SIG-M5 treated with dmso at 0.1 percent for 504 hours (cell line): Measurements from ENCODE around the gene LPP.

ENCODE experiments used
- DNase-seq: peaks from one replicate; lab custom pipeline; 2025; ENCODE audit not compliant: unreplicated experiment; lab: John Stamatoyannopoulos, UW

Gene LPP

DNA sequence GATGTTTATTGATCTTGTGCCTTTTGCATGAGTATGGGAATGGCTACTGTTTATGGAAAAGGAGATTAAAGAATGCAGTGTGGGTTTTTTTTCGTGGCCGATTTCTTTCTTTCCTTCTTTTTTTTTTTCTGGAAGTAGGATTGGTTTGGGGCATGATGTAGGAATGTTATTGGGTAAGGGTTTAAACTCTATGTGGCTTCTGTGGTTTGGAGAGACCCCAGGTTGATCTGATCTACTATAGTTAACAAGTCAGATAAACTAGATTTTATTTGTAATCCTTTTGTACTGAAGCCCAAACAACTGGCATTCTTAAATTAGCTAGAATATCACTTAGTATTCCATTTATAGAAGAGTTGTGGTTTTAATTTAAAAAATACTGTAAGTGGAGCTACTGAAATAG, 304.8 kb downstream of the LPP start:
- DNase-seq: no peak

GRCh38 chr3:188465311-188465710, 311.4 kb downstream of the LPP start:
- no peak for DNase-seq

DNA sequence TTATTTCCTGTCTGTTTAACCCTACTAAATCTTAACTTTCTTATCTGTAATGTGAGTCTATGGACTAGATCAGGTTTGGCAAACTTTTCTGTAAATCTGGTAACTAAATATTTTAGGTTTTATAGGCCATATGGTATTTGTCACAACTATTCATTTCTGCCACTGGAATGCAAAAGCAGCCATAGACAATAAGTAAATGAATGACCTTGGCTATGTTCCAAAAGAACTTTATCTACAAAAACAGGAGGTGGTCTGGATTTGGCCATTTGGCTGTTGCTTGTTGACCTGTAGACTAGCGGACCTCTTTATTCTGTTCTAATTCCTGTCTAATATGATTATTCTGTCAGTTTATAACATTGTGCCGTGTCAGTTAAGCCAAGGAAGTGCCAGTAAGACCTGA, 314.2 kb downstream of the LPP start:
- no peak for DNase-seq

DNA sequence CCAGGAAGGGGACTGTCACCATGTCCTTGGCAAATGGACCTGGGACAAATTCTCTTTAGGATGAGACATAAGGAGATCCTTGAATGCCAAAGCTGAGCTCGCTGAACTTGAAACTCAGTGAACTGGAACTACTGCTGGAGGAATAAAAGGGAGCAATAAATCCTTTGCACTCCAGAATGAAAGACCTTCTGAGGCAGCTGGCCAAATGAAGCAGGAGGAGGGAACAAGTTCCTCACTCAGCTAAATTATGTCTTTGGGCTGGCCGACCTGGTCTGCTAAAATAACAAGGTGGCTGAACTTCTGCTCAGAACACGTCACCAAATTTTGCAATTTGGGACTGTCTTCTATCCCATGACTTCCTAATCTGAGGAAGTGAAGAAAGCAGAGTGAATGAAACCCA, 314.7 kb downstream of the LPP start:
- DNase-seq: no peak

DNA sequence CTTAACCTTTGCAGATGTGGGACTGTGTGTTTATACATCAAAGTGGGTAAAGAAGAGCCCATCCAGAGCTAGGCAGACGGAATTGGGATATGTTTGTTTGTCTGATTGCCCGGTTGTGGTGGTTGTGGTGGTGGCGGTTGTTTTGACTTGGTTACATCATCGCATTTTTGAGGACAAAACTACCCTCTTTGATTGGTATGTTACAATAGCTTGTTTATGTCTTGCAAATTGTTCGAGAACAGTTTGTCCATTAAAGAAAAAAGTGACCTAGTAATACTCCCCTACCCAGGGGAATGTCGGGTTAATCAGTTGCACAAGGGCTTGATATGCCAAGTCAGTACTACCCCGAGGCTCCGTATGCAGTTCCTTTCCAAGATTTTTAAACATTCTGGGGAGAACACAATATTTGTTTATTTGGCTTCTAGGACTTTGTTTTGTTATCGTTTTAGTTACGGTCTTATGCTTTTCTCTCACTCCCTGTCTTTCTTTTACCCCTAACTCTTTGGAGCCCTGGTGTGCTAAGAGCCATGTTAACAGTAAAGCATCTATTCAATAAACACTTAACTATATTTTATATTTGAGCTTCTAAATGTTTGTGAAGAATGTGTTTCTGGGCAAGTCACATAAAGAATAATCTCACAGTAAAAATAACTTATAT, 315.4 kb downstream of the LPP start:
- no peak for DNase-seq

DNA sequence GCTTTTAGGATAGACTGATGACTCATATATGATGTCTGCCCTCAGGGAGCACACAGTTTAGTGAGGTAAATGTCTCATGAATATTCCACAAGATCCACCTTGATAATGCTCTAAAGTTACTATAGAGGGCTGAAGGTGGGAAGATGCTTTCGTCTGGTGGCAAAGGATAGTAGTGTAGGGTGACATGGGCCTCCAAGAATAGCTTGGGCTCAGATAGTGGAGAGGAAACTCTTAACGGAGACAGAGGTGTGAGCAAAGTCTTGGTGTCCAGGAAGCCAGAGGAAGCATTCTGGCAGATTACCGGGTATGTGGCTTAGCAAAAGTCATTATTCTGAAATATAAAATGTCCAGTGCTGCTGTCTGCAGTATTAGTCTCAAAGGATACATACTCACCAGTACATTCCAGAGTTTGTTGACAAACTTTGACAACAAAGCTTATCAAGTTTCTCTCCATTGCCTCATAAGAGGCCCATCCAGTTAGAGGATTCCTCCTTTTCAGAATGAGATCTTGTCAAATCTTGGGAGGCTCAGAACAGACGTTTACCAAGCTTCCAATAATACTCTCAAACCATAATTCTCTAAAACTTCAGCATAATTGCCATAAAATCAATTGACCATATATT, 316.7 kb downstream of the LPP start:
- no peak for DNase-seq

DNA sequence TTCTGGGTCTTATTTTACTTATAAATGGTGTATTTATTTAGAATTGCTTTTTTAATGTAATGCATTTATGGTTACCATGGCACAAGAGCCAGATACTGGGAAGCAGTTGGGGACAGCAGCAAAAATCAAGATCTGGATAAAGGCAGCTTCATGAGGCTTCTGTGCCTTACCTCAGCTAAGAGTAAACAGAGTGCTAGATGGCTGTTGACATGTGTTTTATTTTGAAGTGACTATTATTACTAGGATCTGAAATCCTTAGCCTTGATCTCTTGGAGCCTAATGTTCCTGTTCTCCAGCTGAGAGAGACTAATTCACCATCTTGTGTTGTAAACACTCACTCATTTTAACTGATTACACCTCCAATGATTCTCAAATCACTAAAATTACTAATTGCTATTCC, 317.8 kb downstream of the LPP start:
- no peak for DNase-seq

DNA sequence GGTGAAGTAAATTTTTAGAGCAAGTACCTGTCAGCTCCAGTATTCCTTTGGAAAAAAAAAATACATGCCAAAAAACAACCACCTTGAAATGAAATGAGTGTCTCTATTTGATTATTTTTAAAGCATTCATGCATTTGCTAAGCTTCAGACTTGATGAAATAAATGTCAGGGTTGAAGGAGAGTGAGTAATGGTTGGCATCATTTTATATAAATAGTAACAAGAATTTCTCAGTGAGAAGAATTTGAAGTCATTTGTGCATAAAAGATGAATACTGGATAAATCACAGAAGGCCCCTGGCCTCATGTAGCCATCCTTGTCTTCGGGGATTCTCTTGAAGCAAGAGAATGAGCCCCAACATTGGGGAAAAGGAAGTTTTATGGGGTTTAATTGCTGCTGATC, 318.4 kb downstream of the LPP start:
- DNase-seq: no peak

- DNase-seq: no peak
Observed at GRCh38 chr3:188473045-188473444, 319.1 kb downstream of the LPP start.

- no peak for DNase-seq
Observed at GRCh38 chr3:188473591-188474288, 319.8 kb downstream of the LPP start.

- DNase-seq: no peak
Observed at GRCh38 chr3:188476935-188477334, 323.0 kb downstream of the LPP start.

GRCh38 chr3:188480011-188480410, 326.1 kb downstream of the LPP start:
- DNase-seq: no peak

DNA sequence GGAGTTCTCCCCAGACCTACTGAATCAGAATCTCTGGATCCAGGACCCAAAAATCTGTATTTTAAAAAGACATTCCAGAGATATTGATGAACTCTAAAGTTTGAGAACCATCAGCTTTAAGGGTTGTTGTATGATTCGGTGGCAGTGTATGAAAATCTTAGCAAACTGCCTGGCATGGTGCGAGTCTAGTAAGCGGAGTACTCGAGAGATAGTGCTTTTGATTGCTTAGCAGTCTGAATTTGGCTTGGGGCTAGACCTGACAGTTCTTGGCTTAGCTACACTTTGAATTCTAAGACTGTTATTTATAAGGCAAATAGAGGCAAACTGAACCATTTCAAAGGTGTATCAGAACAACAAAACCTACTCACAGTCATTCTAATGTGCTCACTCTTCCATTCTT, 329.0 kb downstream of the LPP start:
- DNase-seq: no peak

- no peak for DNase-seq
Observed at GRCh38 chr3:188486126-188486525, 332.2 kb downstream of the LPP start.

GRCh38 chr3:188486952-188487351, 333.0 kb downstream of the LPP start:
- no peak for DNase-seq

GRCh38 chr3:188487652-188488051, 333.7 kb downstream of the LPP start:
- no peak for DNase-seq

- no peak for DNase-seq
Observed at GRCh38 chr3:188488801-188489200, 334.8 kb downstream of the LPP start.

GRCh38 chr3:188489639-188490405, 335.9 kb downstream of the LPP start:
- no peak for DNase-seq

GRCh38 chr3:188490416-188490815, 336.5 kb downstream of the LPP start:
- DNase-seq: no peak

DNA sequence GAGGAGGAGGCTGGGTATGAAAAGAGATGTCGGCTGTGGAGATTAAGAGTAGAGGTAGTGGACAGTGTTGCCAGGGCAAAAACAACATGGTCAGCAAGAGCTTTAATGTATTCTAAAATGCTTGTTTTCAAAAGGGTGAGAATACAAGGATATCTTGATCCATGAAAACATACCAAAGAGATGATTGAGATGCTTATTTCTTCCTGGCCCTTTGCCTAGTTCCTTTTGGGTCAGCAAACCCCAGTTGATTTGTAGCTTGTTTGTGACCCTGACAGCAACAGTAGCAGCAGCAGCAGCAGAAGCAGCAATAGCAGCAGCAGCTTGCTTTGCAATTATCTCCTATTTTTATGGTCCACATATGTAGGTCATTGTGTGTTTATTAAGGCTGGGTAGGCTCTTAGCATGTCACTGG, 337.3 kb downstream of the LPP start:
- no peak for DNase-seq

GRCh38 chr3:188496390-188496789, 342.4 kb downstream of the LPP start:
- DNase-seq: no peak

DNA sequence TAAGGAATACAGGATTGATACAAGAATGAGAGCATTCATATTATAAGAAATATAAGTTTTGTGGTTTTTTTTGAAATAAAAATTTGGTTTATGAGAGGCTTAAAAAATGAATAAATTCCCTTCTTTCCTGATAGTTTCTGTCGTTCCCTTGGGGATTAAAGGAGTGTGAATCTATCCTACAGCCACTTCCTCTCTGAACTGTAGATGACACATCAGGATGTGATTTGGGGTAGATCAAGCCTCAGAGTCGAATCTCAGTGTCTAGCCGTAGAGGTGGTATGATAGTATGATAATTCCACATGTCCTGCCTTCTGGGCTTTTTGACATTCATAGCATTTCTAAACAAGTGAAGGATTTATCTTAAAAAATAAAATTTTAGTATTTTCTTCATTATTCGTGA, 343.1 kb downstream of the LPP start:
- no peak for DNase-seq
